DND-41 (cell line): ENCODE measurements around the gene NRG2.

Experiments used
- ATAC-seq: fragments of 200-7000 bp; cut with Tn5 transposase; 3 replicates; pipeline ENCODE4 v1.9.1; 2021; ENCODE audit warnings: low read depth; ENCODE audit not compliant: insufficient read depth
- DNase-seq: peaks from one replicate; pipeline ENCODE4 v3.0.0-alpha.2; 2020
- H2AFZ ChIP-seq: 2 replicates; pipeline ENCODE4 v1.6.0; 2012; ENCODE audit warnings: low read depth, low read length
- H3K27ac ChIP-seq: 2 replicates; pipeline ENCODE4 v1.5.1; 2012; ENCODE audit warnings: low read length, inconsistent platforms
- H3K27me3 ChIP-seq: fragments of 200-600 bp; sonication (generic); 2 replicates; pipeline ENCODE4 v1.6.0; 2012; ENCODE audit warnings: low read length, mild to moderate bottlenecking, inconsistent platforms; ENCODE audit not compliant: insufficient read depth, poor library complexity
- H3K36me3 ChIP-seq: 2 replicates; pipeline ENCODE4 v1.5.1; 2012; ENCODE audit warnings: low read length, inconsistent platforms; ENCODE audit not compliant: insufficient read depth
- H3K4me1 ChIP-seq: 2 replicates; pipeline ENCODE4 v1.5.1; 2012; ENCODE audit warnings: mild to moderate bottlenecking, low read length; ENCODE audit not compliant: insufficient read depth
- H3K4me2 ChIP-seq: 2 replicates; pipeline ENCODE4 v1.6.0; 2012; ENCODE audit warnings: mild to moderate bottlenecking, moderate library complexity, low read length, inconsistent platforms; ENCODE audit not compliant: insufficient read depth
- H3K4me3 ChIP-seq, 2 experiments: fragments of 200-600 bp in 1 of 2; shearing (Covaris generic) in 1 of 2; 2 replicates each; pipeline ENCODE4 v1.5.1; 2012 to 2016; ENCODE audit warnings: inconsistent platforms in 2 of 2, low read length in 2 of 2, mild to moderate bottlenecking in 2 of 2, low read depth in 1 of 2, moderate library complexity in 1 of 2
- H3K79me2 ChIP-seq: 2 replicates; pipeline ENCODE4 v1.6.0; 2012; ENCODE audit warnings: low read length, inconsistent platforms; ENCODE audit not compliant: insufficient read depth
- H3K9ac ChIP-seq: 2 replicates; pipeline ENCODE4 v1.6.0; 2012; ENCODE audit warnings: low read depth, mild to moderate bottlenecking, inconsistent platforms, low read length, moderate library complexity
- H3K9me3 ChIP-seq: 2 replicates; pipeline ENCODE4 v1.5.1; 2012; ENCODE audit warnings: low read length, moderate library complexity, mild to moderate bottlenecking, inconsistent platforms; ENCODE audit not compliant: insufficient read depth, severe bottlenecking
- H4K20me1 ChIP-seq: 2 replicates; pipeline ENCODE4 v1.6.0; 2012; ENCODE audit warnings: low read length; ENCODE audit not compliant: insufficient read depth
- CTCF ChIP-seq: IDR thresholded peaks from 2 replicates; pipeline ENCODE4 v1.5.1; 2012; ENCODE audit warnings: borderline replicate concordance, low read length, moderate library complexity, mild to moderate bottlenecking; ENCODE audit not compliant: poor library complexity, severe bottlenecking; ENCODE audit errors: extremely low read depth
- EZH2 ChIP-seq: IDR thresholded peaks from 3 replicates; pipeline ENCODE4 v1.6.1; 2012; ENCODE audit warnings: borderline replicate concordance, low read depth, mild to moderate bottlenecking, moderate library complexity, low read length, inconsistent platforms; ENCODE audit not compliant: severe bottlenecking

Gene NRG2

DNA sequence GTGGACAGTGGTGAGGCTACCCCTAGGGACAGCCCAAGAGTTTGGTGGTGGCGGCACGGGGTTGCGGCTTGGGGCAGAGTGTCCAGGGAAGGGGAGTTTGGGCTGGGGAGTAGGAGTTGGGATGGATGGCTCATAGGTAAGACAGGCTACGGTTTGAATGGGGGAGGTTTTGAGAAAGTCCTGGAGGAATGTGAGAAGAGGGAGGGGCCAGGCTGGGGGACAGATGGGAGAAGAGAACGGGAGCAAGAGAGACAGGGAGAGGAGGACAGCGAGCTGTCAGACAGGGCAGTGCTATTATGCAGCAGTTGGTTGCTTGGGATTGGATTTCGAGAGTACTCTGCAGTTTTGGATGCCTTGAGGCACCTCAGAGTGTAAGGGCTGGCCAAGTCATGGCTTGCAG is 223.0 kb downstream of the NRG2 start:
- no peak for ATAC-seq
- Histone ChIP-seq H3K27me3 (no peaks in the 10 kb centered on the region), H3K9me3 (peaks cover 7% of the 10 kb centered on the region), H4K20me1 (no peaks in the 10 kb centered on the region), H3K4me1 (no peaks in the 10 kb centered on the region), H3K4me3 (no peak overlapping the region), H3K36me3 (no peaks in the 10 kb centered on the region), H3K79me2 (no peaks in the 10 kb centered on the region), H2AFZ (no peak overlapping the region), H3K27ac (no peak overlapping the region), H3K9ac (no peak overlapping the region), H3K4me2 (no peak overlapping the region)
- TF ChIP-seq CTCF: no peak
- TF ChIP-seq EZH2: no peak
- DNase-seq: no peak

GRCh38 chr5:139817970-139818369 is 225.1 kb downstream of the NRG2 start:
- Histone ChIP-seq H2AFZ (no peak overlapping the region), H3K27me3 (no peaks in the 10 kb centered on the region), H3K36me3 (no peaks in the 10 kb centered on the region), H4K20me1 (no peaks in the 10 kb centered on the region), H3K4me2 (no peak overlapping the region), H3K79me2 (no peaks in the 10 kb centered on the region), H3K9me3 (peaks cover 7% of the 10 kb centered on the region), H3K4me1 (no peaks in the 10 kb centered on the region), H3K27ac (no peak overlapping the region), H3K9ac (no peak overlapping the region), H3K4me3 (no peak overlapping the region)
- no peak for ATAC-seq
- TF ChIP-seq CTCF: no peak
- TF ChIP-seq EZH2: no peak
- no peak for DNase-seq

- H3K27me3 ChIP-seq: no peaks in the 10 kb centered on the region
- no peak overlapping the region for H3K27ac ChIP-seq
- DNase-seq (no peak), ATAC-seq (no peak)
- TF ChIP-seq CTCF: no peak
- TF ChIP-seq EZH2: no peak
- no peaks in the 10 kb centered on the region for H3K79me2 ChIP-seq
- no peak overlapping the region for H2AFZ ChIP-seq
- peaks cover 7% of the 10 kb centered on the region for H3K9me3 ChIP-seq
- no peaks in the 10 kb centered on the region for H3K4me1 ChIP-seq
- no peaks in the 10 kb centered on the region for H4K20me1 ChIP-seq
- no peak overlapping the region for H3K9ac ChIP-seq
- no peak overlapping the region for H3K4me3 ChIP-seq
- no peak overlapping the region for H3K4me2 ChIP-seq
- H3K36me3 ChIP-seq: no peaks in the 10 kb centered on the region
Observed at GRCh38 chr5:139817362-139817761, 225.7 kb downstream of the NRG2 start.

GRCh38 chr5:139816566-139816965 is 226.5 kb downstream of the NRG2 start:
- H3K27me3 ChIP-seq: no peaks in the 10 kb centered on the region
- no peak for DNase-seq
- no peak for ATAC-seq
- H3K4me1 ChIP-seq: no peaks in the 10 kb centered on the region
- no peaks in the 10 kb centered on the region for H4K20me1 ChIP-seq
- TF ChIP-seq CTCF (no peak), EZH2 (no peak)
- H3K27ac ChIP-seq: no peak overlapping the region
- peaks cover 7% of the 10 kb centered on the region for H3K9me3 ChIP-seq
- H3K4me2 ChIP-seq: no peak overlapping the region
- H3K4me3 ChIP-seq: no peak overlapping the region
- H2AFZ ChIP-seq: no peak overlapping the region
- no peaks in the 10 kb centered on the region for H3K79me2 ChIP-seq
- no peak overlapping the region for H3K9ac ChIP-seq
- H3K36me3 ChIP-seq: no peaks in the 10 kb centered on the region
